ENCODE results near the gene PLCB1. TPM values are rescaled to one million over a fixed set of nuclear protein-coding genes. Genes with fewer than 3 reads are reported as not detected.

Gene PLCB1
- total and polyA plus RNA-seq, 2 donors (not counting 3 experiments of a cell fraction or from before 2014, with no cell fraction given): 10.2 to 53.4 TPM

DNA sequence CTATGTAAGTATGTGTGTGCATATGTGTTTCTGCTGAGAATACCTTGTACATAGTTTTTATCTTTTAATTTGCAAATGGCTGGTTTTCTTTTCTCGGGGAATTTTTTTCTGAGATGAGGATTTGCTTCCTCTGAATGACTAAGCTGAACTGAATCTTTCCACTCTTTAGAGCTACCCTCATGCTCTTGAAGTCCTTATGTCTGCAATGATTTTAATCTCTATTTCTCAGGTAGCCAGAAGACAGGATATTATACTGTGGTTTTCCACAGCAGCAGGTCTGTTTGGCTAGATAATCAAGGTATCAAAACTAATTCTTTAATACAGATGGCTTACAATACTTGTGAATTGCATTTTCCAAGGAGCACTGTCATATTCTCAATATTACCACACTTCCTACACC, 114.7 kb downstream of the PLCB1 start:
- FAIRE-seq (no peak), DNase-seq (ENCODE audit: low read depth, low spot score) (no peak)
- BruUV-seq (replicated peaks): no TSS peak
- H4K20me1 ChIP-seq (replicated peaks; ENCODE audit: control insufficient read depth, extremely low read depth, insufficient read depth, low read length): no peaks in the 10 kb centered on the region
- H3K79me2 ChIP-seq (ENCODE audit: control insufficient read depth, insufficient read depth, low read length): no peaks in the 10 kb centered on the region
- POLR2A ChIA-PET: no interaction called here
- dilution Hi-C loops (cut with MboI; ENCODE audit: extremely low pct_ligation_motif_present, low sequenced_read_pairs) (no loop called here), intact Hi-C loops (cut with micrococcal nuclease) (no loop called here)
- peaks cover 10% of the 10 kb centered on the region for H3K4me1 ChIP-seq (ENCODE audit: control insufficient read depth, extremely low read depth, insufficient read depth, low read length)
- no peak overlapping the region for H3K27ac ChIP-seq (ENCODE audit: insufficient read depth, low read depth, low read length)
- H3K9me3 ChIP-seq (replicated peaks; ENCODE audit: control insufficient read depth, insufficient read depth, low read length): no peaks in the 10 kb centered on the region
- CTCF ChIA-PET: interaction anchor here (0.7 to 2.1 kb wide), 3 partner anchors 114 to 475 kb away, joined by 3 to 5 read pairs (median 3); partner anchors contain the start of gene PLCB1
- no peak overlapping the region for H2AFZ ChIP-seq (ENCODE audit: low read depth, low read length)
- no peaks in the 10 kb centered on the region for H3K9me1 ChIP-seq (replicated peaks; ENCODE audit: control insufficient read depth, extremely low read depth, insufficient read depth, low read length)
- H3K27me3 ChIP-seq (ENCODE audit: control insufficient read depth in 2 of 2, insufficient read depth in 2 of 2, low read length in 2 of 2): no peaks in the 10 kb centered on the region
- no peak overlapping the region for H3K9ac ChIP-seq (replicated peaks; ENCODE audit: extremely low read depth, insufficient read depth, low read length)
- no peak overlapping the region for H3K4me3 ChIP-seq (replicated peaks in 1 of 3; ENCODE audit: insufficient read depth in 1 of 3, low read depth in 1 of 3, low read length in 3 of 3)
- no peak for TF ChIP-seq FOS (IDR thresholded peaks at IDR 0.05; ENCODE audit: borderline replicate concordance, insufficient read depth, low read length)
- no peak for TF ChIP-seq POLR2A (IDR thresholded peaks at IDR 0.05; ENCODE audit: low read depth, low read length)
- TF ChIP-seq, protein P1, sequence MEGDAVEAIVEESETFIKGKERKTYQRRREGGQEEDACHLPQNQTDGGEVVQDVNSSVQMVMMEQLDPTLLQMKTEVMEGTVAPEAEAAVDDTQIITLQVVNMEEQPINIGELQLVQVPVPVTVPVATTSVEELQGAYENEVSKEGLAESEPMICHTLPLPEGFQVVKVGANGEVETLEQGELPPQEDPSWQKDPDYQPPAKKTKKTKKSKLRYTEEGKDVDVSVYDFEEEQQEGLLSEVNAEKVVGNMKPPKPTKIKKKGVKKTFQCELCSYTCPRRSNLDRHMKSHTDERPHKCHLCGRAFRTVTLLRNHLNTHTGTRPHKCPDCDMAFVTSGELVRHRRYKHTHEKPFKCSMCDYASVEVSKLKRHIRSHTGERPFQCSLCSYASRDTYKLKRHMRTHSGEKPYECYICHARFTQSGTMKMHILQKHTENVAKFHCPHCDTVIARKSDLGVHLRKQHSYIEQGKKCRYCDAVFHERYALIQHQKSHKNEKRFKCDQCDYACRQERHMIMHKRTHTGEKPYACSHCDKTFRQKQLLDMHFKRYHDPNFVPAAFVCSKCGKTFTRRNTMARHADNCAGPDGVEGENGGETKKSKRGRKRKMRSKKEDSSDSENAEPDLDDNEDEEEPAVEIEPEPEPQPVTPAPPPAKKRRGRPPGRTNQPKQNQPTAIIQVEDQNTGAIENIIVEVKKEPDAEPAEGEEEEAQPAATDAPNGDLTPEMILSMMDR (IDR thresholded peaks at IDR 0.05; ENCODE audit: extremely low read depth in 1 of 2, insufficient read depth in 1 of 2, low read depth in 1 of 2, low read length in 2 of 2): no peak
- TF ChIP-seq GATA2 (IDR thresholded peaks at IDR 0.05; ENCODE audit: insufficient read depth, insufficient read length, low read depth, low read length): no peak
- TF ChIP-seq EZH2 (IDR thresholded peaks at IDR 0.05; ENCODE audit: borderline replicate concordance, low read depth, low read length, severe bottlenecking): no peak
- TF ChIP-seq POLR2AphosphoS5 (IDR thresholded peaks at IDR 0.05; ENCODE audit: insufficient read depth, low read depth, low read length): no peak
- TF ChIP-seq, protein P2, sequence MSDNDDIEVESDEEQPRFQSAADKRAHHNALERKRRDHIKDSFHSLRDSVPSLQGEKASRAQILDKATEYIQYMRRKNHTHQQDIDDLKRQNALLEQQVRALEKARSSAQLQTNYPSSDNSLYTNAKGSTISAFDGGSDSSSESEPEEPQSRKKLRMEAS (IDR thresholded peaks at IDR 0.05; ENCODE audit: insufficient read depth, insufficient read length): no peak
- TF ChIP-seq JUN (IDR thresholded peaks at IDR 0.05; ENCODE audit: borderline replicate concordance, insufficient read depth, insufficient read length, low read depth): no peak
- no peaks in the 10 kb centered on the region for H3K36me3 ChIP-seq (ENCODE audit: control insufficient read depth in 2 of 2, extremely low read depth in 1 of 2, insufficient read depth in 2 of 2, low read length in 2 of 2)
- H3K4me2 ChIP-seq (ENCODE audit: insufficient read depth, low read length): no peak overlapping the region
